WERI-Rb-1 (cell line): ENCODE data around the gene LDAH.

Experiments
- DNase-seq: peaks from one replicate; pipeline ENCODE4 v3.0.0-alpha.2; 2020
- H3K27ac ChIP-seq: fragments of 250-450 bp; sonication (Bioruptor Pico); 2 replicates; pipeline ENCODE4 v1.5.1; 2020; ENCODE audit warnings: mild to moderate bottlenecking, moderate library complexity
- H3K27me3 ChIP-seq: fragments of 250-450 bp; sonication (Bioruptor Pico); 2 replicates; pipeline ENCODE4 v1.5.1; 2021; ENCODE audit warnings: mild to moderate bottlenecking, low read depth, moderate library complexity; ENCODE audit not compliant: insufficient read depth, severe bottlenecking
- H3K36me3 ChIP-seq: fragments of 250-450 bp; sonication (Bioruptor Pico); 2 replicates; pipeline ENCODE4 v1.5.1; 2020; ENCODE audit warnings: mild to moderate bottlenecking, moderate library complexity
- H3K4me3 ChIP-seq: 2 replicates; pipeline ENCODE4 v1.5.1; 2011; ENCODE audit warnings: low read depth, mild to moderate bottlenecking, control low read depth, low read length
- H3K9me3 ChIP-seq: fragments of 250-450 bp; sonication (Bioruptor Pico); 2 replicates; pipeline ENCODE4 v1.5.1; 2021; ENCODE audit warnings: mild to moderate bottlenecking, moderate library complexity; ENCODE audit not compliant: severe bottlenecking
- CTCF ChIP-seq: IDR thresholded peaks from 2 replicates; pipeline ENCODE4 v1.5.1; 2011; ENCODE audit warnings: low read depth, mild to moderate bottlenecking, control low read depth, inconsistent platforms, low read length

LDAH gene

GRCh38 chr2:20645761-20646160 is 177.1 kb downstream of the LDAH start:
- no peak overlapping the region for H3K27ac ChIP-seq

GRCh38 chr2:20645301-20645701 is 177.6 kb downstream of the LDAH start:
- no peaks in the 10 kb centered on the region for H3K36me3 ChIP-seq
- no peaks in the 10 kb centered on the region for H3K9me3 ChIP-seq
- TF ChIP-seq CTCF, result no peak
- DNase-seq, result no peak
- no peaks in the 10 kb centered on the region for H3K27me3 ChIP-seq
- H3K27ac ChIP-seq, result no peak overlapping the region
- H3K4me3 ChIP-seq, result no peak overlapping the region

More at GRCh38 chr2:20645761-20646160, 177.1 kb downstream of the LDAH start:
- no peak for DNase-seq
- Histone ChIP-seq H3K4me3 (no peak overlapping the region), H3K27me3 (no peaks in the 10 kb centered on the region), H3K36me3 (no peaks in the 10 kb centered on the region), H3K9me3 (no peaks in the 10 kb centered on the region)
- no peak for TF ChIP-seq CTCF

GRCh38 chr2:20643826-20644225 is 179.1 kb downstream of the LDAH start:
- no peak for DNase-seq
- Histone ChIP-seq H3K27ac (no peak overlapping the region), H3K36me3 (no peaks in the 10 kb centered on the region), H3K4me3 (no peak overlapping the region), H3K9me3 (no peaks in the 10 kb centered on the region), H3K27me3 (no peaks in the 10 kb centered on the region)
- TF ChIP-seq CTCF, result no peak

- Histone ChIP-seq H3K36me3 (no peaks in the 10 kb centered on the region), H3K27me3 (no peaks in the 10 kb centered on the region), H3K9me3 (no peaks in the 10 kb centered on the region), H3K27ac (no peak overlapping the region), H3K4me3 (no peak overlapping the region)
- no peak for DNase-seq
- no peak for TF ChIP-seq CTCF
Observed at GRCh38 chr2:20643060-20643459, 179.8 kb downstream of the LDAH start.

GRCh38 chr2:20642055-20642971 is 180.6 kb downstream of the LDAH start:
- TF ChIP-seq CTCF, result peak; percentile 99
- no peaks in the 10 kb centered on the region for H3K27me3 ChIP-seq
- peak; percentile 88 for DNase-seq
- H3K9me3 ChIP-seq, result no peaks in the 10 kb centered on the region
- no peak overlapping the region for H3K27ac ChIP-seq
- H3K4me3 ChIP-seq, result no peak overlapping the region
- no peaks in the 10 kb centered on the region for H3K36me3 ChIP-seq
